ENCODE data around the gene CELSR1. TPM values are rescaled to one million over a fixed set of nuclear protein-coding genes. Genes with fewer than 3 reads are reported as not detected.

Gene CELSR1
- total RNA-seq, 3 donors from 2014 or later: 0.96 to 36.7 (median 21.2) TPM

- Histone ChIP-seq H3K9me3 (no peaks in the 10 kb centered on the region), H3K36me3 (peaks cover 26% of the 10 kb centered on the region), H3K27ac (no peak overlapping the region), H3K4me1 (no peaks in the 10 kb centered on the region), H3K4me3 (no peak overlapping the region), H3K27me3 (no peaks in the 10 kb centered on the region)
- no peak for TF ChIP-seq POLR2AphosphoS5 (IDR thresholded peaks at IDR 0.05)
- no peak for TF ChIP-seq POLR2A (IDR thresholded peaks at IDR 0.05)
- no peak for TF ChIP-seq CTCF (IDR thresholded peaks at IDR 0.05)
- intact Hi-C loops (cut with DNase I; ENCODE audit: low total_unique reads): loop anchor here (10.0 kb wide), 1 partner anchor 183 kb away; the partner anchor contains the start of gene CELSR1
- no peak for DNase-seq (ENCODE audit: low spot score in 2 of 2)
These were observed 185.1 kb downstream of the CELSR1 start for GRCh38 chr22:46352276-46352675.

GRCh38 chr22:46351767-46352166 lies 185.7 kb downstream of the CELSR1 start:
- Histone ChIP-seq H3K4me1 (no peaks in the 10 kb centered on the region), H3K9me3 (no peaks in the 10 kb centered on the region), H3K4me3 (no peak overlapping the region), H3K27me3 (no peaks in the 10 kb centered on the region), H3K27ac (no peak overlapping the region), H3K36me3 (peaks cover 26% of the 10 kb centered on the region)
- no peak for DNase-seq (ENCODE audit: low spot score in 2 of 2)
- intact Hi-C loops (cut with DNase I; ENCODE audit: low total_unique reads): loop anchor here (10.0 kb wide), 1 partner anchor 183 kb away; the partner anchor contains the start of gene CELSR1
- TF ChIP-seq POLR2AphosphoS5 (IDR thresholded peaks at IDR 0.05) (no peak), CTCF (IDR thresholded peaks at IDR 0.05) (no peak), POLR2A (IDR thresholded peaks at IDR 0.05) (no peak)

- H3K27me3 ChIP-seq: no peaks in the 10 kb centered on the region
- no peak overlapping the region for H3K4me3 ChIP-seq
- no peaks in the 10 kb centered on the region for H3K4me1 ChIP-seq
- no peaks in the 10 kb centered on the region for H3K9me3 ChIP-seq
- H3K27ac ChIP-seq: no peak overlapping the region
- TF ChIP-seq POLR2A (IDR thresholded peaks at IDR 0.05) (no peak), POLR2AphosphoS5 (IDR thresholded peaks at IDR 0.05) (no peak), CTCF (IDR thresholded peaks at IDR 0.05) (no peak)
- DNase-seq (ENCODE audit: low spot score in 2 of 2): no peak
- intact Hi-C loops (cut with DNase I; ENCODE audit: low total_unique reads): loop anchor here (10.0 kb wide), 1 partner anchor 184 kb away; the partner anchor contains the start of gene CELSR1
- H3K36me3 ChIP-seq: peaks cover 26% of the 10 kb centered on the region
These were observed 186.2 kb downstream of the CELSR1 start for GRCh38 chr22:46351131-46351735.

- H3K4me1 ChIP-seq: no peaks in the 10 kb centered on the region
- intact Hi-C loops (cut with DNase I; ENCODE audit: low total_unique reads): loop anchor here (10.0 kb wide), 1 partner anchor 184 kb away; the partner anchor contains the start of gene CELSR1
- no peak for DNase-seq (ENCODE audit: low spot score in 2 of 2)
- TF ChIP-seq CTCF (IDR thresholded peaks at IDR 0.05): no peak
- no peaks in the 10 kb centered on the region for H3K9me3 ChIP-seq
- peaks cover 26% of the 10 kb centered on the region for H3K36me3 ChIP-seq
- H3K27me3 ChIP-seq: no peaks in the 10 kb centered on the region
- H3K27ac ChIP-seq: no peak overlapping the region
- H3K4me3 ChIP-seq: no peak overlapping the region
These were observed 186.8 kb downstream of the CELSR1 start for GRCh38 chr22:46350646-46351045.

GRCh38 chr22:46350121-46350520 lies 187.3 kb downstream of the CELSR1 start:
- intact Hi-C loops (cut with DNase I; ENCODE audit: low total_unique reads): loop anchor here (10.0 kb wide), 1 partner anchor 185 kb away; the partner anchor contains the start of gene CELSR1
- no peaks in the 10 kb centered on the region for H3K9me3 ChIP-seq
- TF ChIP-seq POLR2AphosphoS5 (IDR thresholded peaks at IDR 0.05): no peak
- H3K27ac ChIP-seq: no peak overlapping the region
- no peaks in the 10 kb centered on the region for H3K27me3 ChIP-seq
- H3K4me3 ChIP-seq: no peak overlapping the region
- H3K4me1 ChIP-seq: no peaks in the 10 kb centered on the region
- DNase-seq (ENCODE audit: low spot score in 2 of 2): no peak
- H3K36me3 ChIP-seq: peaks cover 26% of the 10 kb centered on the region
